OCI-LY1 (cell line): ENCODE measurements around the gene LDAF1.

Source experiments
- H2AFZ ChIP-seq: fragments of 200-600 bp; sonication (generic), shearing (Covaris generic); 2 replicates; pipeline ENCODE4 v1.6.0; 2014; ENCODE audit warnings: antibody characterized with exemption, mild to moderate bottlenecking, low read length
- H3F3A ChIP-seq: fragments of 200-600 bp; sonication (generic), shearing (Covaris generic); 2 replicates; pipeline ENCODE4 v1.6.0; 2014; ENCODE audit warnings: mild to moderate bottlenecking, antibody characterized with exemption, low read length, moderate library complexity; ENCODE audit not compliant: insufficient read depth
- H3K27ac ChIP-seq: fragments of 200-600 bp; sonication (generic); 2 replicates; pipeline ENCODE4 v1.5.1; 2014; ENCODE audit warnings: low read length, mixed run types, mild to moderate bottlenecking, low read depth; ENCODE audit not compliant: poor library complexity, severe bottlenecking
- H3K27me3 ChIP-seq: fragments of 200-600 bp; sonication (generic); 2 replicates; pipeline ENCODE4 v1.6.0; 2014; ENCODE audit warnings: antibody characterized with exemption, mild to moderate bottlenecking, low read length, moderate library complexity; ENCODE audit not compliant: insufficient read depth
- H3K36me3 ChIP-seq: fragments of 200-600 bp; sonication (generic); 2 replicates; pipeline ENCODE4 v1.6.1; 2014; ENCODE audit warnings: mild to moderate bottlenecking, antibody characterized with exemption, low read length, moderate library complexity, mixed read lengths; ENCODE audit not compliant: insufficient read depth
- H3K4me1 ChIP-seq: fragments of 200-600 bp; sonication (generic); 2 replicates; pipeline ENCODE4 v1.5.1; 2014; ENCODE audit warnings: mild to moderate bottlenecking, low read length, moderate library complexity; ENCODE audit not compliant: insufficient read depth, severe bottlenecking
- H3K4me2 ChIP-seq: fragments of 200-600 bp; sonication (generic), shearing (Covaris generic); 2 replicates; pipeline ENCODE4 v1.6.1; 2014; ENCODE audit warnings: low read length
- H3K4me3 ChIP-seq: fragments of 200-600 bp; sonication (generic); 2 replicates; pipeline ENCODE4 v1.5.1; 2014; ENCODE audit warnings: low read length, low read depth, mild to moderate bottlenecking, mixed read lengths; ENCODE audit not compliant: poor library complexity, severe bottlenecking
- H3K79me2 ChIP-seq: fragments of 200-600 bp; shearing (Covaris generic); 2 replicates; pipeline ENCODE4 v1.6.1; 2016; ENCODE audit warnings: mixed run types, low read length, mixed read lengths; ENCODE audit not compliant: insufficient read depth
- H3K9ac ChIP-seq: fragments of 200-600 bp; sonication (generic), shearing (Covaris generic); 2 replicates; pipeline ENCODE4 v1.6.1; 2014; ENCODE audit warnings: mild to moderate bottlenecking, low read length, mixed read lengths
- H3K9me2 ChIP-seq: fragments of 200-600 bp; sonication (generic), shearing (Covaris generic); 2 replicates; pipeline ENCODE4 v1.6.1; 2014; ENCODE audit warnings: low read depth, mild to moderate bottlenecking, low read length, mixed read lengths
- H3K9me3 ChIP-seq: fragments of 200-600 bp; shearing (Covaris generic); 2 replicates; pipeline ENCODE4 v1.6.1; 2014; ENCODE audit warnings: low read length, mixed read lengths
- H4K20me1 ChIP-seq: fragments of 200-600 bp; sonication (generic), shearing (Covaris generic); 2 replicates; pipeline ENCODE4 v1.6.0; 2016; ENCODE audit warnings: mild to moderate bottlenecking, low read length; ENCODE audit not compliant: insufficient read depth
- CTCF ChIP-seq: fragments of 200-600 bp; sonication (generic), shearing (Covaris generic); IDR thresholded peaks from 2 replicates; pipeline ENCODE4 v1.5.1; 2017; ENCODE audit warnings: mild to moderate bottlenecking, antibody characterized with exemption, low read length, moderate library complexity, mixed read lengths
- EZH2 ChIP-seq: fragments of 200-600 bp; sonication (generic), shearing (Covaris generic); IDR thresholded peaks from 2 replicates; pipeline ENCODE4 v1.8.0; 2017; ENCODE audit warnings: borderline replicate concordance, mixed run types, mild to moderate bottlenecking, antibody characterized with exemption, low read length, moderate library complexity, mixed read lengths

Gene LDAF1

GRCh38 chr16:21166561-21166961, 8.1 kb downstream of the LDAF1 start:
- Histone ChIP-seq H4K20me1 (no peaks in the 10 kb centered on the region), H3K27me3 (no peaks in the 10 kb centered on the region), H3K4me3 (no peak overlapping the region), H3K36me3 (peaks cover 35% of the 10 kb centered on the region), H3K79me2 (no peaks in the 10 kb centered on the region), H3K4me1 (no peaks in the 10 kb centered on the region), H3K9ac (no peak overlapping the region), H3K9me2 (no peaks in the 10 kb centered on the region), H3F3A (no peaks in the 10 kb centered on the region), H3K9me3 (no peaks in the 10 kb centered on the region), H2AFZ (no peak overlapping the region), H3K27ac (no peak overlapping the region), H3K4me2 (no peak overlapping the region)
- TF ChIP-seq EZH2: no peak
- TF ChIP-seq CTCF: no peak

- no peaks in the 10 kb centered on the region for H3K4me1 ChIP-seq
- H3K9me2 ChIP-seq: no peaks in the 10 kb centered on the region
- no peaks in the 10 kb centered on the region for H3K79me2 ChIP-seq
- no peak overlapping the region for H3K9ac ChIP-seq
- no peak overlapping the region for H2AFZ ChIP-seq
- TF ChIP-seq CTCF: no peak
- no peak for TF ChIP-seq EZH2
- no peaks in the 10 kb centered on the region for H4K20me1 ChIP-seq
- H3F3A ChIP-seq: no peaks in the 10 kb centered on the region
- H3K36me3 ChIP-seq: peaks cover 31% of the 10 kb centered on the region
- H3K9me3 ChIP-seq: no peaks in the 10 kb centered on the region
- H3K4me3 ChIP-seq: no peak overlapping the region
- no peak overlapping the region for H3K4me2 ChIP-seq
- H3K27ac ChIP-seq: no peak overlapping the region
- no peaks in the 10 kb centered on the region for H3K27me3 ChIP-seq
Measured at GRCh38 chr16:21167360-21167759, 8.9 kb downstream of the LDAF1 start.

- H3K4me1 ChIP-seq: no peaks in the 10 kb centered on the region
- H3K79me2 ChIP-seq: no peaks in the 10 kb centered on the region
- no peak overlapping the region for H2AFZ ChIP-seq
- no peak overlapping the region for H3K27ac ChIP-seq
- H3K9ac ChIP-seq: no peak overlapping the region
- no peaks in the 10 kb centered on the region for H4K20me1 ChIP-seq
- H3K9me3 ChIP-seq: no peaks in the 10 kb centered on the region
- no peaks in the 10 kb centered on the region for H3K27me3 ChIP-seq
- no peak overlapping the region for H3K4me3 ChIP-seq
- H3F3A ChIP-seq: no peaks in the 10 kb centered on the region
- no peak overlapping the region for H3K4me2 ChIP-seq
- no peaks in the 10 kb centered on the region for H3K9me2 ChIP-seq
- TF ChIP-seq CTCF: no peak
- TF ChIP-seq EZH2: no peak
- peaks cover 27% of the 10 kb centered on the region for H3K36me3 ChIP-seq
Measured at GRCh38 chr16:21167929-21168602, 9.6 kb downstream of the LDAF1 start.
